Endodermal cell (in vitro differentiated cells): ENCODE results near the gene PPP2R5B. TPM values are rescaled to one million over a fixed set of nuclear protein-coding genes. Genes with fewer than 3 reads are reported as not detected.

Experiments
- DNase-seq: peaks from one replicate; pipeline ENCODE4 v3.0.0-alpha.2; 2017
- H3K27ac ChIP-seq: 2 replicates; pipeline ENCODE4 v1.5.1; 2013; ENCODE audit warnings: mild to moderate bottlenecking, low read depth, low read length, moderate library complexity
- H3K27me3 ChIP-seq: 2 replicates; pipeline ENCODE4 v1.6.1; 2013; ENCODE audit warnings: mild to moderate bottlenecking, low read length, moderate library complexity; ENCODE audit not compliant: insufficient read depth, control insufficient read depth, poor library complexity, severe bottlenecking
- H3K36me3 ChIP-seq: 2 replicates; pipeline ENCODE4 v1.7.0; 2013; ENCODE audit warnings: mild to moderate bottlenecking, low read length, moderate library complexity; ENCODE audit not compliant: control insufficient read depth, insufficient read depth
- H3K4me1 ChIP-seq: one replicate; pipeline ENCODE4 v1.7.0; 2013; ENCODE audit warnings: low read length; ENCODE audit not compliant: control insufficient read depth, insufficient read depth
- H3K4me3 ChIP-seq: 2 replicates; pipeline ENCODE4 v1.5.1; 2013; ENCODE audit warnings: mild to moderate bottlenecking, low read length, moderate library complexity
- H3K9ac ChIP-seq: 2 replicates; pipeline ENCODE4 v1.6.1; 2013; ENCODE audit warnings: mild to moderate bottlenecking, low read length, moderate library complexity; ENCODE audit not compliant: poor library complexity, severe bottlenecking; ENCODE audit errors: extremely low read depth
- H3K9me3 ChIP-seq: 2 replicates; pipeline ENCODE4 v1.6.1; 2013; ENCODE audit warnings: mild to moderate bottlenecking, low read length, moderate library complexity; ENCODE audit not compliant: control insufficient read depth
- H3K27ac Mint-ChIP-seq: 2 replicates; pipeline ENCODE4 v1.8.0; 2020; ENCODE audit warnings: mixed read lengths
- H3K27me3 Mint-ChIP-seq: 2 replicates; pipeline ENCODE4 v1.8.0; 2021; ENCODE audit warnings: mild to moderate bottlenecking, mixed read lengths; ENCODE audit not compliant: insufficient read depth
- H3K36me3 Mint-ChIP-seq: 2 replicates; pipeline ENCODE4 v1.8.0; 2020; ENCODE audit warnings: low read depth, mixed read lengths
- H3K4me1 Mint-ChIP-seq: 2 replicates; pipeline ENCODE4 v1.8.0; 2020; ENCODE audit warnings: mixed read lengths
- H3K4me3 Mint-ChIP-seq: 2 replicates; pipeline ENCODE4 v1.8.0; 2020; ENCODE audit warnings: mild to moderate bottlenecking, moderate library complexity, mixed read lengths
- H3K9me3 Mint-ChIP-seq: 2 replicates; pipeline ENCODE4 v1.8.0; 2020; ENCODE audit warnings: mild to moderate bottlenecking, mixed read lengths
- CTCF ChIP-seq: fragments of 200-600 bp; sonication (generic); conservative IDR thresholded peaks from 2 replicates; pipeline ENCODE4 v1.5.0; 2021; ENCODE audit warnings: antibody characterized with exemption, mild to moderate bottlenecking
- WGBS, 2 experiments: methylation state at CpG; one replicate each; pipeline versions ENCODE4 v1.1.5 to v1.1.7; 2013; ENCODE audit warnings: missing lambda C conversion rate in 2 of 2, mixed read lengths in 1 of 2; ENCODE audit not compliant: insufficient coverage in 1 of 2, insufficient read length in 1 of 2; 5-methylcytosine and 5-hydroxymethylcytosine counted together
- total RNA-seq, 2 donors: library from RNA; stranded (reverse); fragmentation: NEBNext Ultra II Directional in 1 of 2; extraction: Animal tissue kit (Norgen Biotek cat#: 25700) in 1 of 2; gene quantifications; 2 replicates in 1 of 2; 3 replicates in 1 of 2; pipeline ENCODE4 v1.2.1, GENCODE V29; 2021

Gene PPP2R5B
- total RNA-seq, 2 donors from 2014 or later = 2.8 to 3.3 TPM

GRCh38 chr11:64876229-64876750 is 48.2 kb upstream of the PPP2R5B start:
- H3K27me3 Mint-ChIP-seq = peaks cover 3% of the 10 kb centered on the region
- H3K9me3 Mint-ChIP-seq = no peaks in the 10 kb centered on the region
- Histone ChIP-seq H3K9ac (no peak overlapping the region), H3K4me1 (peaks cover 3% of the 10 kb centered on the region), H3K4me3 (peak overlapping the region; percentile 96), H3K36me3 (peaks cover 12% of the 10 kb centered on the region), H3K27ac (no peak overlapping the region), H3K9me3 (no peaks in the 10 kb centered on the region), H3K27me3 (no peaks in the 10 kb centered on the region)
- peaks cover 32% of the 10 kb centered on the region for H3K4me1 Mint-ChIP-seq
- 92 to 94% methylated on average over 8 to 11 of the region's 11 CpGs for WGBS, 2 experiments
- no peak for TF ChIP-seq CTCF
- H3K4me3 Mint-ChIP-seq = peak overlapping the region; percentile 88
- no peak for DNase-seq
- H3K36me3 Mint-ChIP-seq = peaks cover 14% of the 10 kb centered on the region
- no peak overlapping the region for H3K27ac Mint-ChIP-seq

- WGBS, 2 experiments = 64 to 69% methylated on average over 13 to 14 of the region's 14 CpGs
- Histone ChIP-seq H3K36me3 (peaks cover 12% of the 10 kb centered on the region), H3K9me3 (no peaks in the 10 kb centered on the region), H3K4me3 (peak overlapping the region; percentile 96), H3K4me1 (no peaks in the 10 kb centered on the region), H3K27ac (no peak overlapping the region), H3K27me3 (no peaks in the 10 kb centered on the region), H3K9ac (no peak overlapping the region)
- Mint-ChIP-seq H3K36me3 (peaks cover 14% of the 10 kb centered on the region), H3K4me1 (peaks cover 28% of the 10 kb centered on the region), H3K9me3 (no peaks in the 10 kb centered on the region), H3K27ac (no peak overlapping the region), H3K27me3 (peaks cover 3% of the 10 kb centered on the region), H3K4me3 (peak overlapping the region; percentile 88)
- no peak for TF ChIP-seq CTCF
- no peak for DNase-seq
Observed at GRCh38 chr11:64876835-64877341, 47.6 kb upstream of the PPP2R5B start.

GRCh38 chr11:64877390-64878222 is 46.9 kb upstream of the PPP2R5B start:
- H3K4me3 ChIP-seq = peak overlapping the region; percentile 96
- peaks cover 3% of the 10 kb centered on the region for H3K27me3 Mint-ChIP-seq
- peak overlapping the region; percentile 70 for H3K27ac Mint-ChIP-seq
- WGBS, 2 experiments = 0 to 4% methylated on average over 13 to 41 of the region's 41 CpGs
- H3K9me3 ChIP-seq = no peaks in the 10 kb centered on the region
- peak overlapping the region; percentile 88 for H3K4me3 Mint-ChIP-seq
- no peak for TF ChIP-seq CTCF
- H3K4me1 ChIP-seq = no peaks in the 10 kb centered on the region
- H3K27me3 ChIP-seq = no peaks in the 10 kb centered on the region
- no peak overlapping the region for H3K27ac ChIP-seq
- H3K9ac ChIP-seq = peak overlapping the region; percentile 71
- peaks cover 9% of the 10 kb centered on the region for H3K36me3 ChIP-seq
- peak; percentile 62 for DNase-seq
- H3K36me3 Mint-ChIP-seq = peaks cover 12% of the 10 kb centered on the region
- H3K4me1 Mint-ChIP-seq = peaks cover 28% of the 10 kb centered on the region
- H3K9me3 Mint-ChIP-seq = no peaks in the 10 kb centered on the region
